Activated T-cell treated with anti-CD3 and anti-CD28 coated beads for 1 hour (primary cell): Measurements from ENCODE around the gene CMTM5.

Experiments used
- DNase-seq: peaks from one replicate; pipeline ENCODE4 v3.0.0-alpha.2; 2020; ENCODE audit warnings: low read depth

The CMTM5 gene

DNA sequence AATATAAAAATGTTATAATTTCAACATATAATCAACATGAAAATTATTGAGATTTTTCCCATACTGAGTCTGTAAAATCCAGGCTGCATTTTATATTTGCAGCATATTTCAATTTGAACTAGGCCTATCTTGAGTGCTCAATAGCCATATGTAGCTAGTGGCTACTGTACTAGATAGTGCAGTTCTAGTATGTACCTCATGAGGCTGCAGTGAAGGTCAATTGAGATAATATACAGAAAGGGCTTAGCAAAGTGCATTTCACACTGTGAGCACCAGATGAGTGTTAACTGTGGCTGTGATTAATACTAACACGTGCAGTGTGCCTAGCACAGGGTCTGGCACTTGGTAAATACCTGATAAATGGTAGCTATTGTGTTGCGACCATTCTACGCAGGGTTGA, 18.8 kb upstream of the CMTM5 start:
- no peak for DNase-seq

DNA sequence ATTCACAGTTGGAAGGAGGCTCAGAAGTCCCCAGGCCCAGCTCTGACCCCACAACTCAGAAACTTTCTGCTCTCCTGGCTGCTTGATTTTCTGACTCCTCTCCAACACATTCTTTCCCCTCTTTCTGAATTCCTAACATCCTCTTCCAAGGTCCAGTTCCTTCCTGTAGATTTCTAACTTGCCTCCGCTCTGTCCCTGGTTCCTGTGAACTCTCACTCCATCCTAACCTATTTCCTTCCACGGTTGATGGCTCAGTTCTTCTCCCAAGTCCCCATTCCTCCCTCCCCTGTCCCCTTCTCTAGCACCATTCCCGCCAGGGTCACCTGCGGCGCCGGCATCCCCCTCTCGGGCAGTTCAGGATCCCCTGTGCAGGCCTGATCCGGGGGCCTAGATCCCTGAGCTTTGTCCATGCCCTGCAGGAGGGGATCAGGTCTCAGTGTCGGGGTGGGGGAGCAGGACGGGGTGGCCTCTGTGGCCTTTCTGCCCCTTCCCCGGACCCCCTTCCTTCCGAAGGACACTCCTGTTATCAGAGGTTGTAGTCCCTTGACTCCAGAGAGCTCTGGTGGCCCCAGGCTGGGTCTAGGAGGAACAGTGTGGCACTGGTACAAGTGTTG, 18.2 kb upstream of the CMTM5 start:
- no peak for DNase-seq

GRCh38 chr14:23359167-23359626, 17.6 kb upstream of the CMTM5 start:
- no peak for DNase-seq

GRCh38 chr14:23359722-23360447, 17.0 kb upstream of the CMTM5 start:
- DNase-seq, result no peak

DNA sequence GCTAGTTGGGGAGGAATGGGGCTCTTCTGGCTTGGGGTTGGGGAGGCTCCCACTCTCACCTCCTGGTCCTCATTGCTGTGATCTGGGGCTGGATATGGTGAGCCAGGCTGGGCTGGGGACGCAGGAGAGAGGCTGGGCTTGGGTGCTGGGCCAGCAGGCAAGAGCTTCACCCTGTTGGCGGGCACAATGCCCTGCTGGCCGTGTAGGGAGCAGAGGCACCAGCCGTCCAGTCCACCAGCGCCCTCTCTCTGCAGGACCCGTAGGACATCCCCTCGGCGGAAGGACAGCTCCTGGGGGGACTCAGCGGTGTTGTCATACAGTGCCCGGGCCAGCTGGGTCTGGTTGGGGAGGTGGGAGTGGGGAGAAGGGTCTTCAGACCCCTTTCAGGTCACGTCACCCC, 16.4 kb upstream of the CMTM5 start:
- DNase-seq, result no peak

DNA sequence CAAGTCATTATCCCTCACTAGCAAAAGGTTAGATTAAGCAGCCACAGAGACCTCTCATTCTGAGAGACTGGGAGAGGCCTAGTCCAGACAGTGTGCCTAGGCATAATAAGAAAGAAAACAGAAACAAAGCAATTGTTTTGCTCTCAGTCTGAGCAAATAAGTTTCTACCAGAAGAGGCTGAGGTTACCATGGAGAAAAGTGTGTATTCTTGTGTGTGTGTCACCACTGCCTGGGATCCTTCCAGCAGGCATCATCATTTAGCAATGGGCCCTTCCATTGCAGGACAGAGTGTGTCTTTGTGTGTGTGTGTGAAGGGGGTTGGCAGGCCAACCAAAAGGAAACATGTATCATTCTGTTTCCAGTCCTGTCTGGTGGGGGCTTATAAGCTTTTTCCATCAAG, 15.5 kb upstream of the CMTM5 start:
- DNase-seq, result no peak

DNA sequence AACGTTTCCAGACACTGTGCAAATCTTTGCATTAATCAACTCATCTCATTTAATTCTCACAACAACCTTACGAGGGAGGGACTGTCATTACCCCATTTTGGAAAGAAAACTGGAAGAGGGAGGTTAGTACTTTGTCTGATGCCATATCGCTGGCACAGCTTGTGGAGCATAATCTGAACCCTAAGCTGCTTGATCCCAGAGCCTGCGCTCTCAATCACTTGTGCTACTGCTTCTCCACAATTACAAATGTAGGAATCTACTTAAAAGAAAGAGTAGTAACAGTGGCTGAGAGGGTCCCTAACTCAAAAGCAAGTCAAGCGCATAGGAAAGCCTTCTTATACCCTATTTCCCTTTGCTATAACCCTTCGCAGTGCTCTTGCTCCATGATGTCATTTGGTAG, 15.1 kb upstream of the CMTM5 start:
- DNase-seq, result no peak

DNA sequence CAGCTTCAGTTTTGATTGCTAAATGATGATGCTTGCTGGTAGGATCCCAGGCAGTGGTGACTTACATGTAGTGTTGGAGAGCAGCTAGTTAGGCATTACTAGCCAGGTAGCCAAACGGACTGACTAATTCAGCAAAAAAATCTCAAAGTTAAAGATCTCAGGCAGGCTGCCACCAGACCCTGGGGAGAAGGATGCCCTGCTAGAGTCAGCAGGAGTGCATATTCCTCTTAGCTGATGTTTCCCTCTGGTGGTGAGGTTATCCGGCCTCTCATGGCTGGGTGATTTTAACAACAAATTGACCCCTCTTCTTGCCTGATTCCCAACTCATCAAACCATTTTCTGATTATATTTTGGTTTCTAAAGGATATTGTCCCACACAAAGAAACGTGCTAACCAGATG, 14.6 kb upstream of the CMTM5 start:
- DNase-seq, result no peak

DNA sequence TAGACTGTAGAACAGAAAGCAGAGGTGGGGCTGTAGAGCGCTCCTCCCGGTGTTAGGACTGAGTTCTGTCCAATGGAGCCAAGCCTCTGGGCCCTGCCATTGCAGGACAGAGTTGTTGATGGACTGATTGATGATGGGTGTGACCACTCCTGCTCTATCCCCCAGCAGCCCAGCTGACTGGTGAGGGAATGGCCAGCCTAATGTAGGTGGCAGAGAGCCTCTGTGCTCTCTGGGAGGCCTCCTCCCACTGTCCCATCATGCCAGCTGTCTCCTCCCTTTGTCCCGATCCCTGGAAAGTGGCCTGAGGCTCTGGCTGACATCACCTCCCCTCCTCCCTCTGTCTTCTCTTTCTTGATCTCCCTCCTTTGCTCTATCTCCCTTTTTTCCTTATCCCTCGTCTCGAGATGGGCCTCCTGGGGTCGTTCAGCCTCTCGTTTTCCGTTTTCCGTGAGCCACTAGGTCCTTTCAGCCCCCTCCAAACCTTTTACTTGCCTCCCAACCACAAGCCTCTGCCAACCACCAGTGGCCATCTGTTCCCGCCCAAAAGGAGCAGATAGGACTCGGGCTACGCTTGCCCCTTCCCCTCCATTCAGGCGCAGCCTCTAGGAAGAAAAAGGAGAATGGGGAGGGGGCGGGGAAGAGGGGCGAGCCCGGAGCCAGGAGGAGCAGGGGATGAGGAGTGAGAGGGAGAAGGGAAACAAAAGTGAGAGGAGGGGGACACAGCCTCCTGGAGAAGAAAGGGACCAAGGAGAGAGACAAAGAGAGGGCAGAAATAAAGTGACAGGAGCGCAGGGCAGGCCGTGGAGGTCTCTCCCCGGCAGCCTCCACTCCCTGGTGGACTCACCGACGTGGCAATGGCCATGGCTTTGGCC, 12.4 kb upstream of the CMTM5 start:
- no peak for DNase-seq

DNA sequence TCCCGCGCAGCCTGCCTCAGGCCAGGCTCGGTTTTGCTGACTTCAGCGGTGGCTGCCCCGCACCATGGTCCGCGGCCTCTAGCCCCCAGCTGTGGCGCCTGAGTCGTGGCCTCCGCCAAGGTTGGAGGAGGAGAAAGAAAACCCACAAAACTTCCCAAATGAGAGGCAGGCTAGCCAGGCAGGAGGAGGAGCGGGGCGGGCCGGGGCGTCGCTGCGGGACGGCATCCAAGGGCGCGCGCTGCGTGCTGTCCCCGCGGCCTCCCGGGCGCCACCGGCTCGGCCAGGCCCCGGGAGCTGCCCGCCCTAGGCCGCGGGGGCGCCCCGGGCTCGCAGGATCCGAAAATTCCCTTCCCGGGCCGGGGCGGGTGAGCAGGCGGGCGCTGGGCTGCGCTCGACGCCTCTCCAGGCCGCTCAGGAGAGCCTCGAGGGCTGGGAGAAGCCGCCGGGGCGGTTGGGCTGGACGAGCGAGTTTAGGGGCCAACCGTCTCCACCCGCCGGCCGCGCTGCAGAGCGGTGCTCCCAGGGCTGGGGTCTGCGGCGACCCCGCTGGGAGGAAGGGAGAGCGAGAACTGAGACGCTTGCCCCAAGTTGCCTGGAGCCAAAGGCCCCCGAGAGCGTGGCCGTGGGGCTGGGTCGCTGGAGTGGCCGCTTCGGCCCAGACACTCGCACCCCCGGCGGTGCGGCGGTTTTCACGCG, 11.7 kb upstream of the CMTM5 start, which contains the start of gene EFS:
Gene EFS (minus strand): TSS at position 137 of the 696 bp plus-strand sequence. CDS start 147 bp downstream, outside the sequence.
- no peak for DNase-seq

DNA sequence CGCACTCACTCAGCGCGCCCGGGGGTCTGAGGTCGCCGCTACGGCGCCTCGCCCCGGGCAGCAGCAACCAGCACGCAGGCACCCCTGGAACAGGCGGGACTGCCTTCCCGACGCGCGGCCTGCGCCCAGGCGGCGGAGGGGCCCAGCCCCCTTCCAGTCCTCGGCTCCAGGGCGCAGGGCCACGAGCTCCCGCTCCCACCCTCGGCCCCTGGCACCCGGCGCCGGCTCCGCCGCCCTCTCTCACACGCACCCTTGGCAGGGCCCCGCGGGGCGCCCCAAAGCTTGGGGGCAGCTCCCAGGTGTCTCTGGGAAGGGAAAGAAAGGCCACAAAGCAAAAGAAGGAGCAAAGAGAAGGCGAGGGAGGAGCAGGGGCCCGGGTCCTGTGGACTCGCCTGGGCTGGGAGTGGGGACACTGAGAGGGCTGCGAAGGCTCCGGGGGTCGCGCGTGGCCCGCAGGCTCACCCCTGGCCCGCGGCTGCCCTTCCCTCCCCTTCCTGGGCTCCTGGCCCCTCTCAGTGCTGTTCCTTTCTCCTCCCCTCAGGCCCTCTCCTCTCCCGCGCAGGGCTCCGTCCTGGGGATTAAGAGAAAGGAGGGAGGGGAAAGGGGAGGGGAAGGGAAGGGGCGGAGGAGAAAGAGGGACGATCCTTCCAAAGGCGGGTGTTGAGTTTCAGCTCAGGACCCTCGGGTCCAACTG, 11.0 kb upstream of the CMTM5 start:
- no peak for DNase-seq

- DNase-seq, result no peak
Measured at GRCh38 chr14:23366426-23366921, 10.4 kb upstream of the CMTM5 start.

DNA sequence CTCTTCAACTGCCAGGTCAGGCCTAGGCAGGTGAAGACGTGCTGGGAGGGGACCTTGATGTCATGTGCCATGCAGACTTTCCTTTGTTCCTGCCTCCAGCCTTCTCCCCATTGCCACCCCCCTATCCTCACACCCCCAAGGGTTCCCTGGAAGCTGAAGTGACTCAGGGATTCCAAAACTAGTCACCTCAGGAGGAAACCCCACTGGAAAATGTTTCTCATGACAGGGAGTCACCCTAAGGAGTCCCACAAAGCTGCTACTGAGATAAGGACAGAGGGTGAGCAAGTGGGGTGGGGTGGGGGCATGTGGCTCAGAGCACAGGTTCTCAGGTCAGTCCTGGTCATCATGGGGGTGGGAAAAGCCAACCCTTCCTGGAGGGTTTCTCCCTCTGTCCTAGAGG, 6.6 kb upstream of the CMTM5 start:
- DNase-seq, result no peak

DNA sequence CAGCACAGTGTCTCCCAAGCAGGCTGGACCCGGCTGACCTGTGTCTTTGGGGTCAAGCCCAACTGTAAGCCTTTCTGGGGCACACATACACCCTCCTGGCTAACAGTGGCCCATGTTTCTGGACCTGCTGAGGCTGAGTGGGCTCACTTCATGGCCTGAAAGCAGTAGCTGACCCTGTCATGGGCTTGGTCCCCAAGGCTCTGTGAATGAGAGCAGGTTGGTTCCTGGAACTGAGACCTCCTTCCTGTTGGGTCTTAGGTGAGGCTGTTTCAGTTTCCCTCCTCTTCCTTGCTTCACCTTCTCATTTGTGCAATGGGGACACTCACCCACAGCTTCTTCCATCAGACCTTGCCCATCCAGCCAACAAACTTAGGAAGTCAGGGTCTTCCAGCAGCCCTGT, 5.0 kb upstream of the CMTM5 start:
- DNase-seq, result no peak

GRCh38 chr14:23372509-23372908, 4.3 kb upstream of the CMTM5 start, which contains the start of gene IL25:
Gene IL25, plus strand, starts transcription at chr14:23372809.
- DNase-seq, result no peak

- no peak for DNase-seq
Measured at GRCh38 chr14:23373041-23373440, 3.8 kb upstream of the CMTM5 start.

- no peak for DNase-seq
Measured at GRCh38 chr14:23375527-23376251, 1.2 kb upstream of the CMTM5 start.

DNA sequence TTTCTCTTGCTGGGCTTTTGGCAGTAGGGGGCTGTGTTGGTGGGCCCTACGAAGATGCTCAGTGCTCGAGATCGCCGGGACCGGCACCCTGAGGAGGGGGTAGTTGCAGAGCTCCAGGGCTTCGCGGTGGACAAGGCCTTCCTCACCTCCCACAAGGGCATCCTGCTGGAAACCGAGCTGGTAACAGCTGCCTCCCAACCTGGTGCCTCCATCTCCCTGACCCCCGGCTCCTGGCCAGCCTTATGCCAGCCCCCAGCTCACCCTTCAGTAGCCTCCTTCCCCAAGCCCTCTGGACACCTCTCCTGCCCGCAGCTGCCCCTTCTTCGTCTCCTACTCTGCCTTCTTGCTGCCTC, 328 bp downstream of the CMTM5 start:
- no peak for DNase-seq

DNA sequence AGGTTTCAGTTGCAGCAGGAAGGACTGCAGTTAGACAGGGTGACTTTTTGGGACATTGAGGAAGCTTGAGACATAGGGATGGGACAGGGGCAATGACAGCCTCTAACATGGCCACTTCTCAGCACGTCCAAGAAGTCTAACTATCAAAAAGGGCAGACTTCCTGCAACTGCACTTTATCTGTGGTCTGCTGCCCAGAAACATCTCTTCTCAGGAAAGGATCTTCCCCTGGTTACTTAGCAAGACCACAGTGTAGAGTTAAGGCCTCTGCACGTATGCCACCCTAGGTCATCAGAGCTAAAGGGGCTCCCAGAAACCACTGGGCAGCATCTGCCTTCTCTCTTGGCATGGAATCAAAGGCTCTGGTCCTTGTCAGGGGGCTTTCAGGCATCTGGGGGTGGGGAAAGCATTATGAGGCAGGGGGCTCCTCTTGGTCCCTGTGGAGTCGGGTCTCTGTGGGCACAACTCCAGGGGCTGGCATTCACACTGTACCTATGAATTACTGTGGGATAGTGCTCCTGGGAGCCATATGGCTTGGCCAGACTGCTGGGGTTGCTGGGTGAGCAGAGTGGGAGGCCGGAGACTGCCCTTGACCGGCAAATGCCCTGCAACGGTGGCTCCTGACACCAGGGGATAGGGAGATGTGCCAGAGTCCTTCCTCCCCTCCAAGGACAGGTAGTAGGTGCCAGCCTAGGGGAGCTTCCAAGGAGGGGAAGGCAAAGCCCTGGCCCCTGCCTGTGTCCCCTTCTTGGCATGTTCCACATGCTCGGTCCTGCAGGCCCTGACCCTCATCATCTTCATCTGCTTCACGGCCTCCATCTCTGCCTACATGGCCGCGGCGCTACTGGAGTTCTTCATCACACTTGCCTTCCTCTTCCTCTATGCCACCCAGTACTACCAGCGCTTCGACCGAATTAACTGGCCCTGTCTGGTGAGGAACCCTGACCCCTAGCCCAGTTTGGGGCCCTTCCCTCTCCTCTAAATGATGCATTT, 1.0 kb downstream of the CMTM5 start:
- DNase-seq, result no peak
